Smooth muscle cell of the brain vasculature (primary cell): Measurements from ENCODE around the gene TRAK1.

ENCODE experiments used
- DNase-seq: peaks from one replicate; pipeline ENCODE4 v3.0.0-alpha.2; 2012; ENCODE audit warnings: low read depth, low spot score

The TRAK1 gene

DNA sequence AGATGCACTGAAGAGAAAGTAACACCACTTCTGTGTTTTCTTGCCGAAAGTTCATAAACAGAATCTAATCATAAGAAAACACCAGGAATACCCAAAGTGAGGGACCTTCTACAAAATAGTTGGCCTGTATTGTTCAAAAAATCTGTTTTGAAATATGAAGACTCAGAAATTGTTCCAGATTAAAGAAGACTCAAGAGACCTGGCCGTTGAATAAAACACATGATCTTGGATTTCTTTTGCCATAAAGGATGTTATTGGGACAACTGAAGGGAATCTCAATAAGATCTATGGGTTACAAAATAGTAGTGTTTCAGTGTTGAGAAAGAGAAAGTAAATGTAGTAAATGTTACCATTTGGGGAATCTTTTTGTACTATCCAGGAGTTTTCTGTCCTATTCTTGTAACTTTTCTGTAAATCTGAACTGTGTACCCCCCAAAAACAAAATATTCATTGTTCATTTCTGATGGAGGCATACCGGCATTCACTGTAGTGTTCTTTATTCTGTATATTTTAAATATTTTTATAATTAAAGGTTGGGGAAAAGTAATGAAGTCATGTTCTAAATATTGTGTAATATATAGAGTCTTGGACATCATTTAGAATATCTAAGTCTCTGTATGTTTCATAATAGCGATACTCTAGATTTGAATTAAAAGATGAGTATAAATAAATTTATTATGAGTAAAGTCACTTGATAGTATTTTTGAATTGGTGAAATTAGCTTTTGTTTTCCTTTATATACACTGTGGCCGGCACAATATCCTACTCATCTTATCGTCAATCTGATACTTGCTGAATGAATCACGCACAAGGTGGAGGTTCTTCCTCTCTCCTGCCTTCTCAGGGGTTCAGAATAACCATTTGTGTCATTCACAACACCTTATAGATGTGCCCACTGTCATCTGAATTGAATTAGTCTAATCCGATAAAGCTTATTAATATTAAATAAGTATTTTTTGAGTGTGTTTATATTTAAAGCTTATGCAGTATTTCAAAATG is 66.7 kb downstream of the TRAK1 start:
- no peak for DNase-seq

DNA sequence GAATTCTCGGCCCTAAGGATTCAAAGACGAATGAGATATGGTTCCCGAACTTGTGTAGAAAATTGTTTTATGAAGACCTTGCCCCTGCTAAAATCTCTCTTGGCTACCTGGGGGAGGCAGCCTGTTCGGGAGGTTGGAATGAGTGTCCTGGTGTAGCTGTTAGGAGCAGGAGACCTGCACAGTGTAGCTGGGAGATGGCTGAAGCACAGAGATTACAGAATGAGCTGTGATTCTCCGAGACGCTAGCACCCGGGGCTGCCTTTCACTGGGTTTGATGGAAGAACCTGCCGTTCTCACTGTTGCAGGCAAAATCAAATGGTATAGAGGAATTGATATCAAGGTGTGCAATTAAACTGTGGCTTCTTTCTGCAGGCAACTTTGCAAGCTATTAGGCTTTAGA is 68.0 kb downstream of the TRAK1 start:
- DNase-seq, result no peak

DNA sequence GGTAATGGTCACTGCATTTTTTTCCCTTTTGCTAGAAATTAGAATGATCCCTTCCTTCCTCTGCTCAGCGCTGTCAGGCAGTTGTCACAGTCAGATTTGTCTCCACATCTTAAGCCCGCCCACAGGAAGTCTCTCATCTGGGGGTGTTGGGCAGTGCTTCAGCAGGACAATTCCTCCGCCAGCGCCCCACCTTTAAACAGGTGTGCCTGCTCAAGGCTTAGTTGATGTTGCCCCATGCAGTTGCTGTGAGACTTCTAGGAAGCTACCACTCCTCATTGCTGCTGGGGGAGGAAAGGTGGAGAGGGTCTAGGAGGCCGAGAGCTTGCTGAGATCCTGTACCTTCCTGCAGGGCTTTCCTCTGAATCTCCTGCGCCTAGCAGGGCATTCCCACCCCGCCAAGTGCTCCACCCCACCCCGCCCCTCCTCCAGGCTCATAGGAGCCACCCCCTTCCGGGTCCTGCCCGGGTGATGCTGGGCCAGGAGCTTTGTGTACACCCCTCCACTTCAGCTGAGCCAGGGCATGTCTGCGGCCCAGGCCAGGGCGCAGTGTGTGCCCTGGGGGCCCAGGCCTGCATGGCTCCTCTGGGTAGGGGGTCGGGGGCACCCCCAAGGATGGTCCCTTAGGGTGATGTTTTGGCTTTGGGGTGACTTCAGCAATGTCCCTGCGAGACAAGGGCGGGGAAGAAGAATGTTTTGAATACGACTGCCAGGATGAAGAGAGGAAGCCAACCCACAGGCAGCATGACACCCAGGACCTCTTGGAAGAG is 68.7 kb downstream of the TRAK1 start:
- no peak for DNase-seq

DNA sequence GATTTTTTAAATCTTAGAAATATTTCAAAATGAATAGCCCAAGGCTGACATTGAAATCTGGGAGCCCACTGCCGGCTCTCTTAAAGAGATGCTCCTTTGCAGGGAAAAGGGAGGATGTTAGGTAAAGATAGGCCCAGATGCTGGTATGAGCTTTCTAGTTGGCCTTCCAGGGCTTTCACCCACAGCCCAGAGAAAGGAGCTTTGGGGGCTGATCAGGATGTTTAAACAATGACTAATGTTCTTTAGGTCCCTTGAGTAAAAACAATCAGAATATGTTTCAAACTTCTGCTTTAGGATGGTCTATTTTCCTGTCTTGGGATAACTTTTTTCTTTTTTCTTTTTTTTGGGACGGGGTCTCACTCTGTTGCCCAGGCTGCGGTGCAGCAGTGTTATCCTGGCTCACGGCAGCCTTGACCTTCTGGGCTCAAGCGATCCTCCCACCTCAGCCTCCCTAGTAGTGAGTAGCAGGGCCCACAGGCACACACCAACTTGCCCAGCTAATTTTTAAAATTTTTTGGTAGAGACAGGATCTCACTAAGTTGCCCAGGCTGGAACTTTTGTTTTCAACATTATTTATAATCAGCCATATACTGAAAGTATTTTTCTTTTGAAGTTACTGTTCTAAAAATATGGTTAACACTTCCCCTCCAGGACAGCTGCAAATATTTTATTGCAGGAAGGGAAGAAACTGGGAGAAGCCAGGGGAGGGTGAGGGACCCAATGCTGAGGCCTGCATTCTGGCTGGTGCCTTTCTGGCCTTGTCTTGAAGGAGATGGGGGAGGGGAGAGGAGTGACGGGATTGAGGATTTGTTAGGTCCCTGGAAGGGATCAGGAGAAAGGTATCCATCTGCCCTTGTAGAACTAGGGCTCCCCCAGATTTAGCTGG is 70.1 kb downstream of the TRAK1 start:
- DNase-seq, result no peak

DNA sequence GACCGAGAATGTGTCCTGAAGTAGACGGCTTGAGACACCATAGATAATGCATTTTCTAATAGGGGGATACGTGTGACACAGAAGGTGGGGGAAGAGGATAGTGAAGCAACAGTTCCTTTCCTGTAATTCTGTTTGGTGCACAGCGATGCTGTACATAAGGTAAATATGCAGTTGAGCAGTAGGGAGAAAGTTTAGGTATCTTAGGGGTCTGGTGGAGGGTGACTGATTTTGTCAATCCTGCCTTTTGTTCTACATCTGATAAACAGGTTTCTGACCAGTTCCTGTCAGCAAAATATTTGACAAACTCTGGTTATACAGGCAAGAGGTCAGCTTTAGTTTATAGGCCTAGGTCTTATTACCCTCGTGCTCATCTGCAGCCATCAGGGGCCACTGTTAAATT is 71.3 kb downstream of the TRAK1 start:
- no peak for DNase-seq

DNA sequence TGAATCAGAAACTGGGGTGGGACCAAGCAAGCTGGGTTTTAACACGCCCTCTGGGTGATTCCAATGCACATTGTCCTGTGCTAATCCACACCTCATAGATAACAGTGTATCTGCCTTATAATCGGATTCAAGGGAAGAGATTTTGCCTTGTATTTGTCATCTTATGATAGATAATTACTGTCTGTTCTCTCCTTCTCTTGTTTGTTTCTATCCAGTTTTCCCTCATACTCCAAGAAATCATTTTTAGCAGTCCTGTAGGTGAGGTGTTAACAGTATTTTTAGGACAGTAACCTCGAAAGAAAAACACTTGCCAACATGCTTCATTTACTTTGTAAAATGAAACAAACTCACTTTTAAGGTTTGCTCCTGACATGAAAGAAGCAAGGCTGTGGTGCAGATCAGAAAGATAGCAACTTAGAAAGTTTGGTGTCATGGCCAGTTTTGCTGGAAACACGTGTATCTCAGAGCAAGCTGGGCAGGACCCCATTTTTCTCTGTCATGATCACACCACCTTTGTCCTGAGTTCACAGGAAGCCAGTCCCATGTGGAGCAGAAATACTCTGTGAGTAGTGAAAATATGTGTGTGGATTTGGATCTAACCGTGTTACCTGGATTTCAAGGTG is 72.6 kb downstream of the TRAK1 start:
- no peak for DNase-seq

DNA sequence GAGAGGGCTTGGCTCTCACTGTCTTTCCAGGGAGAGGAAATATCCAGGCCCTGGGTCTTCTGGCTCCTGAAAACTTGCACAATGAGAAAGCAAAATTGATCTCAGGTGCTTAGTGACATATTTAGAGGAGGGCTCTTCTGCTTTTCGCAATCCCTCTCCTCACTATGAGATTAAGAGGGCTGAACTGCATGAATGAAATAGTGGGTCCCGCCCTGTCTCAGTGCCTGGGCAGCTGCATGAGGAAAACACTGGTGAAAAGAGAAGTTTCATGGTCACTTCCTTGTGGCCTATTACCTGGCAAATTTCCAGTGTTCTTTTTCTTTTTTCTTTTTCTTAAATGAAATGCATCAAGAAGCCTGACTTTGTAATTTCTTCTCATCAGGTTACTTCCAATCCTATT is 73.5 kb downstream of the TRAK1 start:
- no peak for DNase-seq

DNA sequence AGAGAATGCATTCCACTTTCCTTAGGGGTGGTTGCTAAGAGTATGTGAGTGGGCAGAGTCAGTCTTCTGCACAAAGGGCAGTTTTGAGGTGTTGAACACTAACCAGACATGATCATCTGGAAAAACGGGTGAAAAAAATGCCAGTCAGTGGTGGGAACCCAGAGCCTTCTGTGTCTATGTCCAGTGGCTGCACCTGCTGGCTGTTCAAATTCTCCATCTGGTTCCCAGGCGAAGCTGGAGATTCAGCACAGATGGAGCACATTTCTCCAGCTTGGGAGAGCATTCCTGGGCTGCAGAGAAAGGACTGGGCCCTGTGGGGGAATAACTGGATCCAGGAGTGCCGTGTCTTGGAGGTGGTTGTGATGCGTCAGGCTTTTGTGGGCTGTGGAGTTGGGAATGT is 74.1 kb downstream of the TRAK1 start:
- DNase-seq, result no peak

DNA sequence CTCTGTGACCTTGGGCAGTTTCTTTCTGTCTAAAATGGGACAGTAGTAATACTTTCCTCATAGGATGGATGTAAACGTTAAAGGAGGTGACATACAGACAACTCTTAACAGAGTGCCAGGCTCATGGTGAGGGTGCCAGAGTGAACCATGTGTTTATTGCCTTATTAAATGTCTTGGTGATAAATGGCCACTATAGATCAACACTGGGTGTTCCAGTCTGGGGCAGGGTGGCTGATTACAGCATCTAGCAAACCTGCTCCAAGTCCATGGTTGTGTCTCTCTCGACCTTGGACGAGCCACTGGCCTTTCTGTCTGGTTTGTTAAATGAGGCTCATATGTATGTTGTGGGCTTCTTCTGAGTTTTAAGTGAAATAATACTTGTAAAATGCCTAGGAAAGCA is 75.1 kb downstream of the TRAK1 start:
- no peak for DNase-seq

DNA sequence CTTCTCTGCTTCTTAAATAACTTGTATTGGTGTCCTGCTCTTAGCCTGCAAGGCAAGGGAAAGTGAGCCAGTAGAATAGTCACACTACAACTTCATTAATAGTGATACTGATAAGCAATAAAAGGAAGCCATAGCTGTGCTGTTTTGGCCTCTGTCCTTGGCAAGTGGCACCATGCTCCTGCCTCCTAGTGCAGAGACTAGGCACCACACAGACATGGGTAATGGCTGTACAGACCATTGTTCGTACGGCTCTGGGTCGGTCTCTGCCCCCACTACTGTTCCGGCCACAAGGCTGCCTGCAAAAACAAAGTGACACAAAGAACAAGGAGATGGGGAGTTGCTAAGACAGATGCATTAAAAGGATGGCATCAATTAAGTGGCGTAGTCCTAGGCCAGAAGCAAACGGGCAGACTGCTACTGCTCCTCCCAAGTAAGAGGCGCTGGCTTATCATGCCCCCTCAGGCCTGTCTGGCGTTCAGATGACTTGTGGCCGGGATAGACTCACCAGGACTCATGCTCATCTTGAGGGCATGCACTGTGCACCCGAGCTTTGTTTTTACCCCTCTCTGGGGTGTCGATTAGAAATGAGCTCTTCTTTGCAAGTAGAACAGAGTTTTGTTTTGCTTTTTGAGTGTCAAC is 75.6 kb downstream of the TRAK1 start:
- no peak for DNase-seq

DNA sequence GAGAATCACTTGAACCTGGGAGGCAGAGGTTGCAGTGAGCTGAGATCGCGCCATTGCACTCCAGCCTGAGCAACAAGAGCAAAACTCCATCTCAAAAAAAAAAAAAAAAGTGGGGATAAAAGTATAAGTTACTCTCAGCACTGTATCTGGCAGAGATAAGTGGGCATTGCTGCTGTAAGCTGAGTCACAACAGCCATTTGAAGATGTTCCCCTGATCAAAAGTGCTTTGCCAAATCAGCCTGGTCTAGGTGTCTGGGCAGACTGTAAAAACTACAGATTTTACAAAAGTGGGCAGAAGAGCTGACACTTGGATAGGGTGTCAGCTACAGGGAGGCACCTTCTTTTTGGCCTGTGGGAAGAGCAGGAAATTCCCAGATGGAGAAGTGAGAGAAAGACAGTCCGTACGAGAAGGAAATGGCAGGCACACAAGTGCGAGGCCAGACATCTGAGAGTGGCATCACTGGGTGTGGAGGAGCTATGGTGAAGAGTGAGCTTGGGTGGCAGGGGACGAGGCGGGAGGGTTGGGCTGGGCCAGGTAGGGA is 78.5 kb downstream of the TRAK1 start:
- DNase-seq, result no peak

DNA sequence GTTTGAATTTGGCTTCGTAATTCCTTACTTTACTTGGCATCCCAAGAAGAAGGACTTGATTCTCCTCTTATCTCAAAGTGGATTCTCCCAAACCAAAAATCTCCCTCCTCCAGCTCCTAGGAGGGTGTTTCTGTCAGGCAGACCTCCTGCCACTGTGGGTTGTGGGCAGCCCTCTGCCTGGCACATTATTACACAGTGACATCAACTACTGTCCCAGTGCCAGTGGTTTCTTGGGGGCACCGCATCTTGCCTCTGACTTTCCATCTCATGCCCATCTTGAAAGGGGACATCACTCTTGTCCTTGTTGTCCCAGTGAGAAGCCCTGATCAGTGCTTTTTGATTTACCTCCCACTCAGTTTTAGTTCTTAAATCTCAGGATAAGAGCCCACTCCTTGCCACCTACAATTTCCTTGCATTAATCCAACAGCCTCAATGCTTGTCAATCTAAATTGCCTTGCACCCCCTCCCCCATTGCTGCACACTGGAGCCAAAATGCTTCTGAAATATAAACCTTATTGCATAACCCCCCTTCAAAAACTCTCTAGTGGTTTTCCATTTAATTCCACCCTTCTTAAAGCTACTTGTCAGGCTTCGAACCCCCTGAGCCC is 81.0 kb downstream of the TRAK1 start:
- DNase-seq, result no peak

DNA sequence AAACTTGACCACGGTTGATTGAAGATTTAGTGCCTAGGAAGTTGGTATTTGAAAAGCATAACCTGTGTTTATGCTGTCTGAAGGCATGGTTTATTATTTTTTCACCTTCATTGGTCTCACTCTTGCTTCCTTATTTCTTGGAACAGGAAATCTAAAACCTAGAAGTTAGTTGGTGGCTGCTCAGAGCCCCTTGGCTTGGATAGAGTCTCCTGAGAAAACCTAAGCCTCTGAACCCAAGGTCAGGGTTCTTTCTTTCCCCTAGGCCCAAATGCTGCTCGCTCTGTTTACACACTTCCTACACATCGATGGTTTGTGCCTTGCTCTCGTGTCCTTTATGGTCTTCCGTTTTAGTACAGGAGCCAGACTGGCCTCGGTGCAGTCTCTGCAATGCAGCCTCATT is 82.2 kb downstream of the TRAK1 start:
- no peak for DNase-seq

DNA sequence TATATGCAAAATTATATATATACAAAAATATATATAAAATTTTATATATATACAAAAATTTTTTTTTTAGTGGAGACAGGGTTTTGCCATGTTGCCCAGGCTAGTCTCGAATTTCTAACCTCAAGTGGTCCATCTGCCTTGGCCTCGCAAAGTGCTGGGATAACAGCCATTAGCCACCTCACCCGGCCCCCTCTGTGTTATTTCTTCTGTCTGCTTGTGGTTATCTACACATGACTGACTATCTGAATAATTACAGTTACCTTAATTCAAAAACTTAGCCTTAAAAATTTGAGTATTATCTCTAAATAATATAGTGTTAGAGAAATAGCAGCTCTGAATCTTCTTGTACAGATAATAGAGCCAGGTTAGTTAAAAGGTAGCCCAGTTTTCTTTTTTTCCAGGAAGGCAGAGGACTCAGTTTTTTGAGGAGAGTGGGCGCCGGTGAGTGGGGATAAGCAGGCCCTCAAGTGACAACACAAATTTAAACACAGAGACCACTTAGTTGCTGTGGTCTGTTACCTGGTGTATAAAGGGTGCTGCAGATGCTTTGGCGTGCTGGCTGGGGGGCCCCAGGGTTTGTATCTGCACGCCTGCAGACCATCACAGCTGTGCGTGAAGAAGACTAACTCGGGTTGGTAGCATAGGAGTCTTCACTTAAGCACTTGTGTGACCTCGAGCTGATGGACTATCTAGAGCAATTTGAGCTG is 83.7 kb downstream of the TRAK1 start:
- DNase-seq, result no peak

DNA sequence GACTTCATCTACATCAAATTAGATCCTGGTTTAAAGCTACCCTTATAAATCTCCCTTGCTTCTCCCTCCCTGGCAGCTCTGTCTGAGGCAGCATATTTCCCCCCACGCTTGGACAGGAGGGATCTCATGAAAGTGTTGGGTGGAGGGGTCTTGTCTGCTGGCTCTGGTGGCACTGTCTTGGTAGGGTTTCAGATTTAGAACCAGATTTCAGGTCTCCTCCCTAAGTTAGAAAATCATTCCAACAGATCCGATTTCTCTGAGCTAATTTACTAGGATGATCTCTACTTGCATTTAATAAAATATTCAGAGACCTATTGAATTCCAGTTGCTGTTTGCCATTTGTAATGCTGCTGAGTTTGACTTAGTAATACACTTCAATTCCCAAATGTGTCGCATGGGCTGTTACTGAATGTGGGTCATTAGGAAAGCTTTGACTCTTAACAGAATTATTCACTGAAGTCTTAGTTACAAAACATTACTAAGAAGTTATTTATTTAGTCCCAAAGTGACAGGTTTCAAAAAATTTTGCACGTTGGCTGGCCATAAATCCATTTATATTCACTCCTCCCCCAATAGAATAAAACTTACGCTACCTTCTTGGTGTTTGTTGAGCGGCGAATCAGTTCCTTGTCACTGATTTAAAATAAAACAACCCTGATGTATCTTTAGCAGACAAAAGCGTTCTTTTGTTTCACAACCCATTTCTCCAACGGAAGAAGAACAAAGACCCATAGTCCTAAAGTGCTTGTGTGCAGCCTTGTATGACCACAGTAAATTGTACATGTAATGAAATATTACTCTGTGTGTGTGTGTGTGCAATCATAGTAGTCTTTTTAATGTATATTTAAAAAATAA is 84.5 kb downstream of the TRAK1 start:
- no peak for DNase-seq

DNA sequence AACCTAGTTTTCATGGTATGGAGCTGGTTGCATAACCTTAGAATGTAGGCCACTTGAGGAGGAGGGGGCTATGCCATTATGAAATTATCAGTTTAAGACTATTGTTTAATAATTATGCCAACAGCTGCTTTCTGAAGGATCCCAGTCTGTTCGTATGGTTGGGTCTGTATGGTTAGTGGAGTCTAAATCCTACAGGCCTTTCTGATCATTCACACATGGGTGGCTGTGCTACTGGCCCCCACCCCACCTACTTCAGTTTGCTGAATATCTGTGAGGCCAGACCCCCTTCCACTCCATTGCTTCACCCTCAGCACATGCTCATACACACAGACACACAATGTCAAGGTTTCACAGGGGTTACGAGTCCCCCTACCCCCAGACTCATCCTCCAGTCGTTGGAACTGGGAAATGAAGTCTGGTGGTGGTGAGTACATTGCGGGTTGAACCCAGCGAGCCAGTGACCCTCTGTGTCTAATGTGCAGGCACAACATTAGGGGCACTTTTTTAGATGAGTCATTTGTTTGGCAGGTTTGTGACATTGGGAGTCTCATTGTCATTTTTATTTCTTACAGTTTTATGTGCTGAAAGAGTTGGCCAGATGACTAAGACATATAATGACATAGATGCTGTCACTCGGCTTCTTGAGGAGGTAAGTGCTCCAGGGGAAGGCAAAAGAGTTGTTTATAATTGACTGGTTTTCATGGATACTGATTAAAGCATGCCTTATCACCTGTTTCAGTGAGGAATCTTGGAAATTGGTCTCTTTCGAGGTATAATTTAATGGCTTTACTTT is 85.3 kb downstream of the TRAK1 start:
- DNase-seq, result no peak

DNA sequence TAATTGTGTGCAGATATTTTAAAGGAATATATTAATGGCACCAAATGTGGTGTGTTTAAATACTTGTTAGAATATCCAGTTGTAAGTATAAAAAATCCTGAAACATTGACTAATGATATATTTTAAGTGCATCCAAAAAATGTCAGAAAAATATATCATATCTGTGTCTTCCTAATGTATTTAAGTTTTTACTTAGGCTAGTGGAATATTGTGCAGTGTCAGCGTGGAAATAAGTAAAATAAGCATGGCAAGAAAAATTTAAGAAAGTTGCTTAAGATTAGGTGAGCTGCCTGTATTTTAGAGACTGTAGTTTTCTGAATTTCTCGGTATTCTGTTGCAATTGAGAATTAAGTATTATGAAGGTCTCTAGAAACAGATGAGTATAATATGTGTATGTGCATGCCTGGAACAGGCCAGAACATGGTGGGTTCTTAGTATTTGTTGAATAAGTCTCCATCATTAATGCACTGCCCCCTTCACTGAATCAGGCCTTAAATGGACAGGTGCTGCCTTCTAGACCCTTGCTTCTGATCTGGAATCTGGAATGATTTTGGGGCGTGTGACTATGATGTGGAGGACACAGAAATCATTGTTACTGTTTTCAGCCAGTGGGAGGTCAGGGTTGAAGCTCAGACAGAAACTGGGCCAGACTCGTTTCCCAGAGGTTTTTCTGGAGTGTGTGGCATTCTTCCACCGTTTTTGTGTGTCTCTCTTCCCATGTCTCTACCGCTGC is 86.1 kb downstream of the TRAK1 start:
- no peak for DNase-seq
